Colon (tissue), 2 donors: ENCODE data around the gene CTAGE9.

ENCODE experiments used
- FAIRE-seq: peaks from 2 replicates; lab custom pipeline; 2012; peaks lifted over from hg19 to GRCh38; lab: Jason Lieb, UNC
- donor health status: control.
- donor health status: control.

CTAGE9 gene

DNA sequence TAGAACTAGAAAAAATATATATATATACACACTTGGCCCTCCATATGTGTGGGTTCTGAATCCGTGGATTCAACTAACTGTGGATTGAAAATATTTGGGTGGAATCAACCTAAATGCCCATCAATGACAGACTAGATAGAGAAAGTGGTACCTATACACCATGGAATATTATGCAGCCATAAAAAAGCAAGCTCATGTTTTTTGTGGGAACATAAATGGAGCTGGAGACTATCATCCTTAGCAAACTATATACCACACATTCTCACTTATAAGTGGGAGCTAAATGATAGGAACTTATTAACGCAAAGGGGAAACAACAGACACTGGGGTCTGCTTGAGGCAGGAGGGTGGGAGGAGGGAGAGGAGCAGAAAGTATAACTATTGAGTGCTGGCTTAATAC is 37.6 kb downstream of the CTAGE9 start:
- FAIRE-seq = no peak

DNA sequence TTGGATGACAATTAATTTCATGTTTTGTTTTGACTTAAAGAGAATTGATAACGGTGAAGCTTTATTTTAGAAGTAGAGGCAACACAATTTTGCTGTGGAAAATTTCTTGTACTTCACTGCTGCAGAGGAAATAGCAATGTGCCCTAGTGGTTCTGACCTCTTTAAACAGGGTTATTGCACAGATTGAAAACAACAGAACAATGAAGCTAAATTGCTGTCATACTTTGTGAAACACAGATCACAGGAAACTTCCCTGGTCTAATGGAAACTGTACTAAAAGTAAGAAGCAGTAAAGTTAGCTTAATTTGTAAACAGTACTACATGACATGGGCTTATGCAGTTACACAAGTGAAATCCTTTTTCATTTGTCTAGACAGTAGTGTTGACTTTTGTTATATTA is 40.9 kb downstream of the CTAGE9 start:
- FAIRE-seq = no peak

DNA sequence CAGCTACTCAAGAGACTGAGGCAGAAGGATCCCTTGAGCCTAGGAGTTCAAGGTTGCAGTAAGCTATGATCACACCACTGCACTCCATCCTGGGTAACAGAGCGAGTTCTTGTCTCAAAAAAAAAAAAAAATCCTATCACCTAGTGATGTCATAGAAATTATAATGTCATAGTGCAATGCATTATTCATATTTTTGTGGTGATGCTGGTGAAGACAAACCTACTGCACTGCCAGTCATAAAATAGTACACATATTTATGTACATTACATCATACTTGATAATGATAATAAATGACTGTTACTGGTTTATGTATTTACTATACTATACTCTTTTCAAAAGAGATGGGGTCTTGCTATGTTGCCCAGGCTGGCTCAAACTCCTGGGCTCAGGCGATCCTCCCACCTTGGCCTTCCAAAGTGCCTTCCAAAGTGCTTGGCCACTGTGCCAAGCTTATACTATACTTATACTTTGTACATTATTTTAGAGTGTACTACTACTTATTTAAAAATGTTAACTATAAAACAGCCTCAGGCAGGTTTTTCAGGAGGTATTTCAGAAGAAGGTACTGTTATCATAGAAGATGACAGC is 47.1 kb downstream of the CTAGE9 start:
- no peak for FAIRE-seq

DNA sequence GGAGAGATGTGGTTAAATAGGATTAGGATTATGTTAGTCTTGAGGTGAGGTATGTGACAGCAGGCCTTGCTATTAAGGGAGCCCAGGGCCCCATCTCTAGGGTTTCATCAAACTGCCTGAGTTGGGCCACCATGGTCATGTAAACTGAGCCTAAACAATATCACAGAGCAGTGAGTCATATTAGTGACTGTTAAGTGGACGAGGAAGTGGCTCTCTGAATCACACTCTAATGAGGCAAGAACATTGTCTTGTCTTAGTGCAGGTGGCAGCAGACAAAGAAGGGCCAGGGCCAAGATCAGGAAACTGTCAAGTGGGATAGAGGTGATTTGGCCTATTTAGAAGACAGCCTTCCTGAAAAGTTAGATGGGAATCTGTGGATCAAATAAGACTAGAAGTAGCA is 50.6 kb downstream of the CTAGE9 start:
- no peak for FAIRE-seq
